CD1c-positive myeloid dendritic cell (primary cell): Measurements from ENCODE around the gene COL27A1.
"Not testable (repeated sequence)": the region's sequence is repeated elsewhere in the genome, so short reads cannot be mapped to it uniquely, and the experiment has no call there.

Experiments
- DNase-seq: peaks from one replicate; pipeline ENCODE4 v3.0.0-alpha.2; 2016; ENCODE audit errors: extremely low spot score

The COL27A1 gene

GRCh38 chr9:114324492-114324891 lies 169.2 kb downstream of the COL27A1 start:
- DNase-seq: no peak

GRCh38 chr9:114324965-114325364 lies 169.6 kb downstream of the COL27A1 start:
- DNase-seq: not testable (repeated sequence)

- DNase-seq: not testable (repeated sequence)
These were observed 170.4 kb downstream of the COL27A1 start for GRCh38 chr9:114325684-114326254.

GRCh38 chr9:114327749-114328148 lies 172.4 kb downstream of the COL27A1 start:
- DNase-seq: no peak

- not testable (repeated sequence) for DNase-seq
These were observed 173.1 kb downstream of the COL27A1 start for GRCh38 chr9:114328357-114328820.

GRCh38 chr9:114328937-114329624 lies 173.7 kb downstream of the COL27A1 start:
- not testable (repeated sequence) for DNase-seq

GRCh38 chr9:114329625-114330022 lies 174.3 kb downstream of the COL27A1 start, which contains the start of gene ORM2:
Gene ORM2, plus strand, starts transcription at chr9:114329869. Its CDS starts 36 bp downstream, at chr9:114329905.
- not testable (repeated sequence) for DNase-seq

GRCh38 chr9:114330636-114331035 lies 175.3 kb downstream of the COL27A1 start:
- DNase-seq: no peak

- DNase-seq: not testable (repeated sequence)
These were observed 176.2 kb downstream of the COL27A1 start for GRCh38 chr9:114331229-114332195.

GRCh38 chr9:114332474-114333040 lies 177.2 kb downstream of the COL27A1 start:
- not testable (repeated sequence) for DNase-seq

- not testable (repeated sequence) for DNase-seq
These were observed 178.4 kb downstream of the COL27A1 start for GRCh38 chr9:114333718-114334117.

- DNase-seq: no peak
These were observed 179.2 kb downstream of the COL27A1 start for GRCh38 chr9:114334490-114334889.

GRCh38 chr9:114335745-114336144 lies 180.4 kb downstream of the COL27A1 start:
- DNase-seq: no peak

- no peak for DNase-seq
These were observed 180.8 kb downstream of the COL27A1 start for GRCh38 chr9:114336157-114336556.

- DNase-seq: no peak
These were observed 181.5 kb downstream of the COL27A1 start for GRCh38 chr9:114336699-114337395.

GRCh38 chr9:114338187-114338586 lies 182.8 kb downstream of the COL27A1 start:
- no peak for DNase-seq

- DNase-seq: peak; percentile 56
These were observed 184.0 kb downstream of the COL27A1 start for GRCh38 chr9:114339130-114339908.

- no peak for DNase-seq
These were observed 186.0 kb downstream of the COL27A1 start for GRCh38 chr9:114341152-114341830.

GRCh38 chr9:114341991-114342390 lies 186.7 kb downstream of the COL27A1 start:
- DNase-seq: no peak
